NCI-H1436 treated with DMSO at 0.1 percent for 48 hours (cell line): ENCODE measurements around the gene C11orf97.
"Not testable (repeated sequence)": the region's sequence is repeated elsewhere in the genome, so short reads cannot be mapped to it uniquely, and the experiment has no call there.

Source experiments
- DNase-seq: peaks from one replicate; lab custom pipeline; 2025; lab: John Stamatoyannopoulos, UW

Gene C11orf97

GRCh38 chr11:94525546-94526324, 13.5 kb downstream of the C11orf97 start:
- DNase-seq, result no peak

DNA sequence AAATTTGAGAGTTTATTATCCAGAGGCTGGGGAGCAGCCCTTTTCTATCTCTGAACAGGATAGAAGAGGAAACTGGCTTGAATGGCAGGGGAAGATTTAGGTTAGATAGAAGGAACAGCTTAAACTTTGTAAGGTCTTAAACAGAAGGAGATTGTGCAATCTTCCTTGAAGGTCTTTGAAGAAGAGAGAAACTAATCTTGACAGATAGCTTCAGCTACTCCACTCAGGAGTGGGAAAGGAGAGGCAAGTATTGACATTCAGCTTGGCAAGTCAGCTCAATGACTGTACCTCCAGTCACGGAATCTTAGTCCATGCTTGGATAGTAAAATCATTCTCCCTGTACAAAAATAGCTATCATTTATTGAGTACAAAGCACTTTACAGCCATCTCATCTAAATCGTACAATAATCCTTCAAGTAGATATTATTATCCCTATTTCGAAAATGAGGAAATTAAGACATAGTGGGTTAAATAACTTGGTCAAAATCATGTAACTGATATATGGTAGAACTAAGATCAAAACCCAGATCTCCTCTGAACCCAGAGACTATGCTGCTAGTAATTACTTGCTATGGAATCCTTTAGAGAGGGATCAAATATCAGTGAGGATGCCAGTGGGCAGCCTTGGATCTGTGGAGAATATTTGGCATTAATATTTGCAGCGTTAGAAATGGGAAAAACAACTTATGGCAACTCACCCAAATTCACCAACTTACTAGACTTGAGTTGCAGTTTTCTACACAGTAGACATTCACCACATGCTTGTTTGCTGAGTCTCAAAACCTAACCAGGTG, 14.6 kb downstream of the C11orf97 start:
- DNase-seq, result no peak

GRCh38 chr11:94528551-94528950, 16.3 kb downstream of the C11orf97 start:
- DNase-seq, result no peak

DNA sequence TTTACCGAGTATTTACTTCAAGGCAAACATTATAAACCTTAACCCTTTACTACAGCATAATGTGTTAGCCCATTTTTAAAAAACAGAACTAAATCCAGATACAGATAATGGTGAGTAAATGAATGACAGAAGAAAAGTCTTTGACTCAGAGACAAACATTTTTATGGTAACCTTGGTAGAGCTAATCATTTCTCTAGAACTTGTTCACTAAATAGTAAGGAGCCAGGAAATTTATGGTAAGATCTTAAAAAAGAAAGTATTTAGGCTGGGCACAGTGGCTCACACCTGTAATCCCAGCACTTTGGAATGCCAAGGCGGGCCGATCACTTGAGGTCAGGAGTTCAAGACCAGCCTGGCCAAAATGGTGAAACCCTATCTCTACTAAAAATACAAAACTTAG, 19.9 kb downstream of the C11orf97 start:
- DNase-seq, result no peak

- no peak for DNase-seq
These were observed 20.9 kb downstream of the C11orf97 start for GRCh38 chr11:94533206-94533605.

DNA sequence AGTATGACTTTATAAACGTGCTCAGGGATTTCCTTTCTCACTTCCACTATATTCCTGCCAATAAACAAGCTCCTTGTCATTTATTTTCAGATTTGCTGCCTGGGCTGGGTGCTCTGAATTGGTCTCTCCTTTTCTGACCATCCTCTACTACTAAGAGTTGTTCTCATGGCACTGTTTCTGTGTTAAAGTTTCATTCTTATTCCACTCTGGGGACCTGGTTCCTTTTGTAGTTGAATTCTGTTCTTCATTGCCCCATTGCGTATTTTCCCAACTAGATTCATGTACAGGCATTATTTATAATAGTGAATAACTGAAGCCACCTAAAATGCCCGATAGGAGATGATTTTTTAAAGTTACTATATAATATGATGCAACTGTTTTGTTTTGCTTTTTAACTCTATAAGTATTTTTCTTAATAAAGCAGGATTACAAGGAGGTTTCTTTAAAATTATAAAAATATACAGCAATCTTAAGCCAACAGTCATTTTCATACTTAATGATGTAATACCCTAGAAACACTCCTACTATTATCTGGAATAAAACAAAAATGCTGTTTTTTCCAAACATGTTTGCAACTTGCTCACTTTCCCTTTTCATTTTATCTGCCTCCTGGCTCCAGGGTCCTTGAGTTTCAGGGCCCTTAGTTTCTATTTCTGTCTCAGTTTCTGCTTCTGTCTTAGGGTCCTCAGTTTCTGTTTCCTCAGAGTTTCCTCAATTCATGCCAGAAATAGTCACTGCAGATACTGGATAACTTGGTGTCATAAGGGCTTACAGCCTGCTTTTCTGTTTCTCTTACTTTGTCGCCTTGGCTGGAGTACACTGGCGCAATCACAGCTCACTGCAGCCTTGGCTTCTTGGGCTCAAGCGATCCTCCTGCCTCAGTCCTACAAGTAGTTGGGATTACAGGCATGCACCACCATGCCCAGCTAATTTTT, 21.7 kb downstream of the C11orf97 start:
- no peak for DNase-seq

GRCh38 chr11:94536386-94536785, 24.1 kb downstream of the C11orf97 start:
- no peak for DNase-seq

- no peak for DNase-seq
These were observed 24.9 kb downstream of the C11orf97 start for GRCh38 chr11:94537031-94537600.

- no peak for DNase-seq
These were observed 27.2 kb downstream of the C11orf97 start for GRCh38 chr11:94539420-94539819.

DNA sequence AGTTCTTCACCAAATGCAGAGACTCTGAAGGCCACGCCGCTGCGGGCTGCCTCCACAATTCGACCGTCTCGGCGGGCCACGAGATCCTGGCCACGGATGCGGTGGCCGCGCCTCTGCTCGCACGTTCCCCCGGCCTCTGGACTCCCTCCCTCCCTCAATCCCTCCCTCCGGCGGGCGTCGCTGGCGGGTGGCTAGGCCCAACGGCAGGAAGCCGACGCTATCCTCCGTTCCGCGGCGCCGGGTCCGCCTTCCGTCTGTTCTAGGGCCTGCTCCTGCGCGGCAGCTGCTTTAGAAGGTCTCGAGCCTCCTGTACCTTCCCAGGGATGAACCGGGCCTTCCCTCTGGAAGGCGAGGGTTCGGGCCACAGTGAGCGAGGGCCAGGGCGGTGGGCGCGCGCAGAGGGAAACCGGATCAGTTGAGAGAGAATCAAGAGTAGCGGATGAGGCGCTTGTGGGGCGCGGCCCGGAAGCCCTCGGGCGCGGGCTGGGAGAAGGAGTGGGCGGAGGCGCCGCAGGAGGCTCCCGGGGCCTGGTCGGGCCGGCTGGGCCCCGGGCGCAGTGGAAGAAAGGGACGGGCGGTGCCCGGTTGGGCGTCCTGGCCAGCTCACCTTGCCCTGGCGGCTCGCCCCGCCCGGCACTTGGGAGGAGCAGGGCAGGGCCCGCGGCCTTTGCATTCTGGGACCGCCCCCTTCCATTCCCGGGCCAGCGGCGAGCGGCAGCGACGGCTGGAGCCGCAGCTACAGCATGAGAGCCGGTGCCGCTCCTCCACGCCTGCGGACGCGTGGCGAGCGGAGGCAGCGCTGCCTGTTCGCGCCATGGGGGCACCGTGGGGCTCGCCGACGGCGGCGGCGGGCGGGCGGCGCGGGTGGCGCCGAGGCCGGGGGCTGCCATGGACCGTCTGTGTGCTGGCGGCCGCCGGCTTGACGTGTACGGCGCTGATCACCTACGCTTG, 31.7 kb downstream of the C11orf97 start, which contains the start of gene FUT4:
Gene FUT4, plus strand, starts transcription at position 227 of the 951 bp plus-strand sequence. Its CDS starts 213 bp downstream, at position 440.
- DNase-seq, result no peak

DNA sequence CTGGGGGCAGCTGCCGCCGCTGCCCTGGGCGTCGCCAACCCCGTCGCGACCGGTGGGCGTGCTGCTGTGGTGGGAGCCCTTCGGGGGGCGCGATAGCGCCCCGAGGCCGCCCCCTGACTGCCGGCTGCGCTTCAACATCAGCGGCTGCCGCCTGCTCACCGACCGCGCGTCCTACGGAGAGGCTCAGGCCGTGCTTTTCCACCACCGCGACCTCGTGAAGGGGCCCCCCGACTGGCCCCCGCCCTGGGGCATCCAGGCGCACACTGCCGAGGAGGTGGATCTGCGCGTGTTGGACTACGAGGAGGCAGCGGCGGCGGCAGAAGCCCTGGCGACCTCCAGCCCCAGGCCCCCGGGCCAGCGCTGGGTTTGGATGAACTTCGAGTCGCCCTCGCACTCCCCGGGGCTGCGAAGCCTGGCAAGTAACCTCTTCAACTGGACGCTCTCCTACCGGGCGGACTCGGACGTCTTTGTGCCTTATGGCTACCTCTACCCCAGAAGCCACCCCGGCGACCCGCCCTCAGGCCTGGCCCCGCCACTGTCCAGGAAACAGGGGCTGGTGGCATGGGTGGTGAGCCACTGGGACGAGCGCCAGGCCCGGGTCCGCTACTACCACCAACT, 32.5 kb downstream of the C11orf97 start:
- DNase-seq, result no peak

GRCh38 chr11:94545264-94546161, 33.3 kb downstream of the C11orf97 start:
- DNase-seq, result no peak

- no peak for DNase-seq
These were observed 33.9 kb downstream of the C11orf97 start for GRCh38 chr11:94546162-94546470.

- DNase-seq, result no peak
These were observed 34.6 kb downstream of the C11orf97 start for GRCh38 chr11:94546886-94547285.

DNA sequence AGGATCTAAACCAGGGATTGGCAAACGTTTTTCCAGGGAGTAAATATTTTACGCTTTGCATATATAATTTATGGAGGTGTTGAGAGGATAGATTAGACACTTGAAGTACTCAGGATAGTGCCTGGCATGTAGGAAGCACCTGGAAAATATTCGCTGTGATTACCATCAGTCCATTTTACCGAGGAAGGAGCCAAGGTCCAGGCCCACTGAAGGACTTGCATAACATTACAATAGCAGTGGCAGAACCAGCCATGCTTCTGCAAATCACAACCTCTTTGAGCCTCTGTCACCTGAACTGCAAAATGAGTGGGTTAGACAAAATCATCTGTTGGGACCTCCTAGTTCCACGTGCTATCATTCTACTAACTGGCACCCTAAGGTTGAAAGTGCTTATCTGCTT, 36.9 kb downstream of the C11orf97 start:
- no peak for DNase-seq

DNA sequence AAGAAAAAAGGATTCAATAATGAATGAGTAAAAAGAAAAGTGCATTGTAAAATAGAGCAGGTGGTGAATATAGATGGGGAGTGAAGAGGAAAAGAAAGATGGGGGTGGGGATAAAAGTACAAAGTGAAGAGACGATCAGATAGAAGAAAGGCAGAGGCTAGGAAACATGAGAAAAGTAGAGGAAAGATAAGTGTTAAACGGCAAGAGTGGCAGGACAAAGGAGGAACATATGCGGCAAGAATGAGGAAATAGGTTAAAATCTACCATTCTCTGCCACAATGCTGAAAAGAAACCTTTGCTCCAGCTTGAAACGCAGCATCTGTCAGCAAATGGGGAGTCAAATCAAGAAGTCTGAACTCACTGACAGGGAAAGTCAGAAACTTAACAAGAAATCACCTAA, 38.3 kb downstream of the C11orf97 start:
- no peak for DNase-seq

DNA sequence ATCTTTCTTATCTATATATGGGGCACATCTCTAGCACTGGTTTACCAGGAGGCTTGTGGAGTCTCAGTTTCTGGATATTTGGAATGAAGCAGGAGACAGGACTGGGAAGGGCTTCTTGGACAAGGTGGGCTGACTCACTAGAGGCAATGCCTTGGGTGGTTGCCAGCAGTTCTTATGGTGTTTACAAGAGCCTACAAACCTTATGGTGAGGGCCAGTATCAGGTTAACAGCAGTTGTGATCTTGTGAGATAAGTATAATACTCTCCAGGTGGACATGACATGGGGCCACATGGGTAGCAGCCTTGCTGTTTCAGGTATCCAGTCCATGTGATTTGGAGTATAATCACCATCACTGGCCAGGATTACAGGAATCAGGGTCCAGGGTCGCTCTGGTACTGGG, 41.7 kb downstream of the C11orf97 start:
- no peak for DNase-seq

- DNase-seq, result not testable (repeated sequence)
These were observed 43.6 kb downstream of the C11orf97 start for GRCh38 chr11:94555752-94556329.

GRCh38 chr11:94557421-94557820, 45.2 kb downstream of the C11orf97 start:
- no peak for DNase-seq
